Measurements from ENCODE around the gene EFCAB12. TPM values are rescaled to one million over a fixed set of nuclear protein-coding genes. Genes with fewer than 3 reads are reported as not detected.

EFCAB12 gene
- total and polyA plus RNA-seq, 2 of the 4 experiments (the other 2 are of a cell fraction), result under 0.01 to 0.17 TPM

- dilution Hi-C loops (cut with HindIII; ENCODE audit: low sequenced_read_pairs, unreplicated experiment) (no loop called here), in situ Hi-C loops (cut with MboI; ENCODE audit: low sequenced_read_pairs) (no loop called here), intact Hi-C loops (cut with micrococcal nuclease) (no loop called here)
- Histone ChIP-seq H3K4me3 (ENCODE audit: insufficient read depth, low read depth, low read length) (no peak overlapping the region), H3K9me1 (ENCODE audit: insufficient read depth, low read length) (no peaks in the 10 kb centered on the region; the same call in 1 of the 2 replicates), H4K20me1 (ENCODE audit: insufficient read depth, low read length) (no peaks in the 10 kb centered on the region), H3K4me1 (ENCODE audit: control insufficient read depth, insufficient read depth, low read length) (no peaks in the 10 kb centered on the region; the same call in 1 of the 2 replicates), H2BK120ac (ENCODE audit: low read depth, low read length) (no peak overlapping the region), H2AFZ (replicated peaks; ENCODE audit: low read length, poor library complexity) (no peak overlapping the region), H3K79me1 (ENCODE audit: low read depth in 1 of 2, low read length in 2 of 2) (no peaks in the 10 kb centered on the region), H3K4me2 (ENCODE audit: low read depth, low read length) (no peak overlapping the region), H4K8ac (ENCODE audit: low read depth in 2 of 2, low read length in 2 of 2) (no peak overlapping the region), H4K91ac (ENCODE audit: insufficient read depth, low read depth, low read length) (no peak overlapping the region), H3K4ac (ENCODE audit: low read depth, low read length) (no peak overlapping the region), H2AK5ac (ENCODE audit: low read depth, low read length) (no peak overlapping the region), H3K27me3 (ENCODE audit: control insufficient read depth, insufficient read depth, low read length) (0 out of 2 replicates have a peak, but pooled peaks cover 3% of the 10 kb centered on the region), H2BK15ac (ENCODE audit: low read depth, low read length) (no peak overlapping the region), H2BK5ac (ENCODE audit: low read depth, low read length, poor library complexity, severe bottlenecking) (no peak overlapping the region), H3K18ac (ENCODE audit: low read depth, low read length) (no peak overlapping the region), H3K27ac (ENCODE audit: insufficient read depth, low read length) (no peak overlapping the region), H3K9ac (ENCODE audit: low read depth, low read length) (no peak overlapping the region), H3K23ac (ENCODE audit: low read depth, low read length) (no peak overlapping the region), H3K14ac (replicated peaks; ENCODE audit: low read depth, low read length) (no peak overlapping the region), H3K36me3 (ENCODE audit: control insufficient read depth, insufficient read depth, low read length) (no peaks in the 10 kb centered on the region), H3K56ac (ENCODE audit: extremely low read depth, insufficient read depth, low read length) (no peak overlapping the region), H4K5ac (ENCODE audit: low read depth, low read length) (no peak overlapping the region), H2BK20ac (ENCODE audit: low read depth, low read length) (no peak overlapping the region), H3K9me3 (ENCODE audit: control insufficient read depth, insufficient read depth, low read length) (no peaks in the 10 kb centered on the region), H2AK9ac (replicated peaks; ENCODE audit: low read depth, low read length, poor library complexity) (no peak overlapping the region)
- ChIA-PET CTCF (no interaction called here), POLR2A (ENCODE audit: unreplicated experiment) (no interaction called here)
- WGBS, 2 experiments (ENCODE audit: extremely low coverage in 2 of 2, insufficient read length in 1 of 2), result 66% methylated on average over 7 of the region's 10 CpGs; no CpG with 5 or more reads in 1 of the 2 experiments
- no peak for ATAC-seq (ENCODE audit: low read depth)
- no peak for DNase-seq
- no peak for TF ChIP-seq CTCF (conservative IDR thresholded peaks at IDR 0.05; ENCODE audit: low read depth, low read length)
- TF ChIP-seq MXI1 (IDR thresholded peaks at IDR 0.05; ENCODE audit: borderline replicate concordance, low read depth, low read length), result no peak
- TF ChIP-seq MAZ (IDR thresholded peaks at IDR 0.05; ENCODE audit: borderline replicate concordance, low read depth, low read length), result no peak
- no peak for TF ChIP-seq RFX5 (IDR thresholded peaks at IDR 0.05; ENCODE audit: low read depth, low read length)
- TF ChIP-seq NFE2L2 (IDR thresholded peaks at IDR 0.05; ENCODE audit: low read depth, low read length), result no peak
- TF ChIP-seq RCOR1 (IDR thresholded peaks at IDR 0.05; ENCODE audit: insufficient replicate concordance, low read length), result no peak
- no peak for TF ChIP-seq BHLHE40 (IDR thresholded peaks at IDR 0.05; ENCODE audit: low read depth, low read length)
- TF ChIP-seq CHD1 (IDR thresholded peaks at IDR 0.05; ENCODE audit: low read depth, low read length), result no peak
- TF ChIP-seq POLR2A (IDR thresholded peaks at IDR 0.05; ENCODE audit: low read depth, low read length), result no peak
- TF ChIP-seq MAFK (IDR thresholded peaks at IDR 0.05; ENCODE audit: low read depth, low read length), result no peak
- no peak for TF ChIP-seq CEBPB (IDR thresholded peaks at IDR 0.05; ENCODE audit: low read depth, low read length)
- no TSS peak for BruUV-seq (replicated peaks)
Observed at GRCh38 chr3:129360171-129360611, 68.2 kb downstream of the EFCAB12 start.
